Testis (tissue), 3 donors: ENCODE data around the gene MDH1B. TPM values are rescaled to one million over a fixed set of nuclear protein-coding genes. Genes with fewer than 3 reads are reported as not detected.

Source experiments
- DNase-seq: peaks from one replicate; pipeline ENCODE4 v3.0.0-alpha.2; 2019
- H3K27ac ChIP-seq, 2 donors: fragments of 200-600 bp; sonication (generic); one replicate each; pipeline ENCODE4 v1.5.1; 2019
- H3K27me3 ChIP-seq: fragments of 200-600 bp; sonication (generic); one replicate; pipeline ENCODE4 v1.5.1; 2019
- H3K36me3 ChIP-seq: fragments of 200-600 bp; sonication (generic); one replicate; pipeline ENCODE4 v1.5.1; 2017; ENCODE audit warnings: low read depth; ENCODE audit errors: missing control alignments
- H3K4me1 ChIP-seq: fragments of 200-600 bp; sonication (generic); one replicate; pipeline ENCODE4 v1.5.1; 2019
- H3K4me3 ChIP-seq, 2 donors: fragments of 200-600 bp; sonication (generic); one replicate each; pipeline ENCODE4 v1.5.1; 2017 to 2019
- H3K9me3 ChIP-seq: fragments of 200-600 bp; sonication (generic); one replicate; pipeline ENCODE4 v1.5.1; 2017
- POLR2A ChIP-seq: fragments of 450-650 bp; IDR thresholded peaks from one replicate; pipeline ENCODE4 v1.6.1; 2017; ENCODE audit warnings: antibody characterized with exemption, mild to moderate bottlenecking, moderate library complexity
- WGBS, 2 donors: methylation state at CpG; one replicate each; pipeline ENCODE4 v1.1.5; 2018; 5-methylcytosine and 5-hydroxymethylcytosine counted together
- intact Hi-C: fragments of 100-400 bp; cut with DNase I; formaldehyde crosslinking; loops from one replicate; pipeline ENCODE4 v1.15.1; 2023; ENCODE audit warnings: low total_unique reads
- polyA plus RNA-seq: library from polyadenylated mRNA; stranded (reverse); fragments of 350-450 nt; fragmentation: Illumina TruSeq; extraction: RNeasy Lipid Tissue Mini Kit (QIAGEN cat#74804); gene quantifications from one replicate; pipeline ENCODE4 v1.2.3, GENCODE V29; 2014; ENCODE audit warnings: low read depth, low replicate concordance; ENCODE audit not compliant: insufficient read depth
- total RNA-seq, 2 donors: library from RNA; depleted of rRNA; stranded (reverse); fragments of >200 nt; gene quantifications; one replicate each; pipeline ENCODE4 v1.2.3, GENCODE V29; 2016
- TF ChIP-seq, protein P1 (sequence below), 3 experiments: fragments of 450-650 bp in 2 of 3; fragments of 200-600 bp in 1 of 3; sonication (generic) in 1 of 3; IDR thresholded peaks; one replicate each; pipeline ENCODE4 v1.5.1; 2016 to 2019; ENCODE audit warnings: antibody characterized with exemption in 3 of 3, mild to moderate bottlenecking in 2 of 3, moderate library complexity in 1 of 3

The MDH1B gene
- total and polyA plus RNA-seq, 3 donors from 2014 or later: 16.7 to 86.6 (median 29.0) TPM

DNA sequence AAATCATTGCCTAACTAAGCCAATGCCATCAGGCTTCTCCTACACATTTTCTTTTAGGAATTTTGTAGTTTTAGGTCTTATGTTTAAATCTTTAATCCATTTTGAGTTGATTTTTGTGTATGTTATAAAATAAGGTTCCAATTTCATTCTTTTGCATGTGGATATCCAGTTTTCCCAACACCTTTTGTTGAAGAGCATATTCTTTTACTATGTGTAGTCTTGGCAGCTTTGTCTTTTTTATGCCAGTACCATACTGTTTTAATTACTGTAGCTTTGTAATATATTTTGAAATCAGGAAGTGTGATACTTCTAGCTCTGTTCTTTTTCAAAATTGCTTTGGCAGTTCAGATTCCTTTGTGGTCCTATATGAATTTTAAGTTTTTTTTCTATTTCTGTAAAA is 11.3 kb upstream of the MDH1B start:
- Histone ChIP-seq H3K36me3 (no peaks in the 10 kb centered on the region), H3K9me3 (no peaks in the 10 kb centered on the region), H3K4me3 (no peak overlapping the region), H3K4me1 (no peaks in the 10 kb centered on the region), H3K27me3 (no peaks in the 10 kb centered on the region), H3K27ac (no peak overlapping the region)
- intact Hi-C loops: no loop called here
- no peak for TF ChIP-seq POLR2A
- TF ChIP-seq, protein P1, sequence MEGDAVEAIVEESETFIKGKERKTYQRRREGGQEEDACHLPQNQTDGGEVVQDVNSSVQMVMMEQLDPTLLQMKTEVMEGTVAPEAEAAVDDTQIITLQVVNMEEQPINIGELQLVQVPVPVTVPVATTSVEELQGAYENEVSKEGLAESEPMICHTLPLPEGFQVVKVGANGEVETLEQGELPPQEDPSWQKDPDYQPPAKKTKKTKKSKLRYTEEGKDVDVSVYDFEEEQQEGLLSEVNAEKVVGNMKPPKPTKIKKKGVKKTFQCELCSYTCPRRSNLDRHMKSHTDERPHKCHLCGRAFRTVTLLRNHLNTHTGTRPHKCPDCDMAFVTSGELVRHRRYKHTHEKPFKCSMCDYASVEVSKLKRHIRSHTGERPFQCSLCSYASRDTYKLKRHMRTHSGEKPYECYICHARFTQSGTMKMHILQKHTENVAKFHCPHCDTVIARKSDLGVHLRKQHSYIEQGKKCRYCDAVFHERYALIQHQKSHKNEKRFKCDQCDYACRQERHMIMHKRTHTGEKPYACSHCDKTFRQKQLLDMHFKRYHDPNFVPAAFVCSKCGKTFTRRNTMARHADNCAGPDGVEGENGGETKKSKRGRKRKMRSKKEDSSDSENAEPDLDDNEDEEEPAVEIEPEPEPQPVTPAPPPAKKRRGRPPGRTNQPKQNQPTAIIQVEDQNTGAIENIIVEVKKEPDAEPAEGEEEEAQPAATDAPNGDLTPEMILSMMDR (IDR thresholded peaks at IDR 0.05): no peak
- DNase-seq: no peak

GRCh38 chr2:206774871-206775270 is 9.7 kb upstream of the MDH1B start:
- 82 to 95% methylated on average over 1 of the region's 1 CpG for WGBS, 2 donors
- Histone ChIP-seq H3K4me3 (no peak overlapping the region), H3K9me3 (no peaks in the 10 kb centered on the region), H3K27ac (no peak overlapping the region), H3K27me3 (no peaks in the 10 kb centered on the region), H3K36me3 (no peaks in the 10 kb centered on the region), H3K4me1 (no peaks in the 10 kb centered on the region)
- intact Hi-C loops: no loop called here
- TF ChIP-seq, protein P1 (IDR thresholded peaks at IDR 0.05): no peak
- TF ChIP-seq POLR2A: no peak
- no peak for DNase-seq

DNA sequence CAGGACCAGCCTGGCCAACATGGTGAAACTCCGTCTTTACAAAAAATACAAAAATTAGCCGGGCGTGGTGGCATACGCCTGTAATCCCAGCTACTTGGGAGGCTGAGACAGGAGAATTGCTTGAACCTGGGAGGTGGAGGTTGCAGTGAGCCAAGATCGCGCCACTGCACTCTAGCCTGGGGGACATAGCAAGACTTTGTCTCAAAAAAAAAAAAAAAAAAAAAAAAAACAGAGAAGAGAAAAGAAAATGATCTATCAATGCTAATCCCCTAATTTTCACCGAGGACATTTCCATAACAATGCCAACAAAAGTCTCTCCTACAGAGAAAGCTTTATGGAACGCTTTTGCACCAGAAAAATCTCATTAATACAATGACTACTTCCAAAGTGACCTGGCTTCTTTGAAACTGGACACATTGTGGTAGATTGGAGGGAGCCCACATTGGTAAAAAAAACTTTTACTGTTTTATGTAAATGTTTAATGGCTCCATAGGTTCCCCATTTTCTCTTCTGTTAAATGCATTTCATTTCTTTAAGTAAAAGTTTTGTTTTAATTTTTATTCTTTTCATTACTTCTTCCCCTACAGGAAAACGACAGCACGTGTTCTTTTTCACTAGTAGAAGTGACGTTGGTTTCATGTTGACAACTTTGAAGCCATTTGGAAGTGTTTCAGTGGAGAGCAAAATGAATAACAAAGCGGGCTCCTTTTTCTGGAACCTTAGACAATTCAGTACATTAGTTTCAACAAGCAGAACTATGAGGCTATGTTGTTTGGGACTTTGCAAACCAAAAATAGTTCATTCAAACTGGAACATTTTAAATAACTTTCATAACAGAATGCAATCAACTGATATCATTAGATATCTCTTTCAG is 1.2 kb upstream of the MDH1B start:
- no peak for DNase-seq
- intact Hi-C loops: no loop called here
- Histone ChIP-seq H3K4me3 (peak overlapping the region; percentile 83 to 95), H3K36me3 (no peaks in the 10 kb centered on the region), H3K4me1 (peaks cover 11% of the 10 kb centered on the region), H3K27ac (peak overlapping the region; percentile 90 to 91), H3K9me3 (no peaks in the 10 kb centered on the region), H3K27me3 (no peaks in the 10 kb centered on the region)
- 25 to 31% methylated on average over 12 of the region's 12 CpGs for WGBS, 2 donors
- TF ChIP-seq POLR2A: no peak
- TF ChIP-seq, protein P1 (IDR thresholded peaks at IDR 0.05): no peak

- peaks cover 11% of the 10 kb centered on the region for H3K4me1 ChIP-seq
- DNase-seq: no peak
- peak overlapping the region; percentile 83 to 95 for H3K4me3 ChIP-seq
- no peaks in the 10 kb centered on the region for H3K9me3 ChIP-seq
- 5% methylated on average over 18 of the region's 18 CpGs for WGBS, 2 donors
- no peaks in the 10 kb centered on the region for H3K27me3 ChIP-seq
- peak overlapping the region; percentile 90 to 91 for H3K27ac ChIP-seq
- intact Hi-C loops: no loop called here
- no peak for TF ChIP-seq POLR2A
- TF ChIP-seq, protein P1 (IDR thresholded peaks at IDR 0.05): no peak
- no peaks in the 10 kb centered on the region for H3K36me3 ChIP-seq
These were observed 371 bp downstream of the MDH1B start for GRCh38 chr2:206764673-206765241.
